Activated T-cell treated with anti-CD3 and anti-CD28 coated beads for 4 hours (primary cell): ENCODE data around the gene CNTN6.

Source experiments
- DNase-seq: peaks from one replicate; pipeline ENCODE4 v3.0.0-alpha.2; 2020

The CNTN6 gene

GRCh38 chr3:1183320-1184048 is 90.7 kb downstream of the CNTN6 start:
- DNase-seq: no peak

GRCh38 chr3:1190569-1190968 is 97.7 kb downstream of the CNTN6 start:
- no peak for DNase-seq

- no peak for DNase-seq
Observed at GRCh38 chr3:1191026-1191425, 98.2 kb downstream of the CNTN6 start.

GRCh38 chr3:1195947-1196346 is 103.1 kb downstream of the CNTN6 start:
- DNase-seq: no peak

GRCh38 chr3:1197051-1197450 is 104.2 kb downstream of the CNTN6 start:
- DNase-seq: no peak

GRCh38 chr3:1200371-1200770 is 107.5 kb downstream of the CNTN6 start:
- DNase-seq: no peak

- no peak for DNase-seq
Observed at GRCh38 chr3:1207904-1208303, 115.1 kb downstream of the CNTN6 start.

- DNase-seq: no peak
Observed at GRCh38 chr3:1214933-1215332, 122.1 kb downstream of the CNTN6 start.

- no peak for DNase-seq
Observed at GRCh38 chr3:1216856-1217255, 124.0 kb downstream of the CNTN6 start.

- DNase-seq: no peak
Observed at GRCh38 chr3:1227111-1227510, 134.3 kb downstream of the CNTN6 start.

- no peak for DNase-seq
Observed at GRCh38 chr3:1228289-1228688, 135.5 kb downstream of the CNTN6 start.

GRCh38 chr3:1230920-1231319 is 138.1 kb downstream of the CNTN6 start:
- no peak for DNase-seq

- no peak for DNase-seq
Observed at GRCh38 chr3:1232276-1232675, 139.5 kb downstream of the CNTN6 start.

GRCh38 chr3:1235526-1236120 is 142.8 kb downstream of the CNTN6 start:
- no peak for DNase-seq

GRCh38 chr3:1251282-1252060 is 158.6 kb downstream of the CNTN6 start:
- DNase-seq: no peak

- DNase-seq: no peak
Observed at GRCh38 chr3:1252061-1252430, 159.2 kb downstream of the CNTN6 start.

- DNase-seq: no peak
Observed at GRCh38 chr3:1262246-1262645, 169.4 kb downstream of the CNTN6 start.

GRCh38 chr3:1263121-1263520 is 170.3 kb downstream of the CNTN6 start:
- no peak for DNase-seq

- no peak for DNase-seq
Observed at GRCh38 chr3:1269808-1270207, 177.0 kb downstream of the CNTN6 start.

GRCh38 chr3:1272546-1273265 is 179.9 kb downstream of the CNTN6 start:
- no peak for DNase-seq

- DNase-seq: no peak
Observed at GRCh38 chr3:1275495-1275894, 182.7 kb downstream of the CNTN6 start.

GRCh38 chr3:1287815-1288214 is 195.0 kb downstream of the CNTN6 start:
- no peak for DNase-seq

- no peak for DNase-seq
Observed at GRCh38 chr3:1288805-1289494, 196.1 kb downstream of the CNTN6 start.
